ENCODE measurements around the gene XRRA1.

The XRRA1 gene

GRCh38 chr11:74822170-74822569 lies 126.7 kb downstream of the XRRA1 start:
- Histone ChIP-seq H3K36me3 (ENCODE audit: control insufficient read depth, insufficient read depth, low read length) (no peaks in the 10 kb centered on the region), H3K4me1 (no peaks in the 10 kb centered on the region), H3K79me2 (no peaks in the 10 kb centered on the region), H3K27ac (no peak overlapping the region), H3K27me3 (ENCODE audit: control insufficient read depth, insufficient read depth, low read length) (no peaks in the 10 kb centered on the region), H2AFZ (no peak overlapping the region), H3K4me2 (ENCODE audit: low read length) (no peak overlapping the region), H3K9ac (no peak overlapping the region), H3K9me3 (ENCODE audit: control insufficient read depth, low read length) (no peaks in the 10 kb centered on the region), H3K4me3 (ENCODE audit: low read depth, low read length) (no peak overlapping the region)
- TF ChIP-seq, protein P1, sequence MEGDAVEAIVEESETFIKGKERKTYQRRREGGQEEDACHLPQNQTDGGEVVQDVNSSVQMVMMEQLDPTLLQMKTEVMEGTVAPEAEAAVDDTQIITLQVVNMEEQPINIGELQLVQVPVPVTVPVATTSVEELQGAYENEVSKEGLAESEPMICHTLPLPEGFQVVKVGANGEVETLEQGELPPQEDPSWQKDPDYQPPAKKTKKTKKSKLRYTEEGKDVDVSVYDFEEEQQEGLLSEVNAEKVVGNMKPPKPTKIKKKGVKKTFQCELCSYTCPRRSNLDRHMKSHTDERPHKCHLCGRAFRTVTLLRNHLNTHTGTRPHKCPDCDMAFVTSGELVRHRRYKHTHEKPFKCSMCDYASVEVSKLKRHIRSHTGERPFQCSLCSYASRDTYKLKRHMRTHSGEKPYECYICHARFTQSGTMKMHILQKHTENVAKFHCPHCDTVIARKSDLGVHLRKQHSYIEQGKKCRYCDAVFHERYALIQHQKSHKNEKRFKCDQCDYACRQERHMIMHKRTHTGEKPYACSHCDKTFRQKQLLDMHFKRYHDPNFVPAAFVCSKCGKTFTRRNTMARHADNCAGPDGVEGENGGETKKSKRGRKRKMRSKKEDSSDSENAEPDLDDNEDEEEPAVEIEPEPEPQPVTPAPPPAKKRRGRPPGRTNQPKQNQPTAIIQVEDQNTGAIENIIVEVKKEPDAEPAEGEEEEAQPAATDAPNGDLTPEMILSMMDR (IDR thresholded peaks at IDR 0.05) = no peak

GRCh38 chr11:74820763-74821162 lies 128.1 kb downstream of the XRRA1 start:
- no peak overlapping the region for H2AFZ ChIP-seq
- H3K36me3 ChIP-seq (ENCODE audit: control insufficient read depth, insufficient read depth, low read length) = no peaks in the 10 kb centered on the region
- H3K4me1 ChIP-seq = no peaks in the 10 kb centered on the region
- no peaks in the 10 kb centered on the region for H3K79me2 ChIP-seq
- no peak overlapping the region for H3K4me2 ChIP-seq (ENCODE audit: low read length)
- no peak overlapping the region for H3K4me3 ChIP-seq (ENCODE audit: low read depth, low read length)
- no peak overlapping the region for H3K27ac ChIP-seq
- TF ChIP-seq, protein P1 (IDR thresholded peaks at IDR 0.05) = no peak
- H3K9ac ChIP-seq = no peak overlapping the region
- no peaks in the 10 kb centered on the region for H3K27me3 ChIP-seq (ENCODE audit: control insufficient read depth, insufficient read depth, low read length)
- no peaks in the 10 kb centered on the region for H3K9me3 ChIP-seq (ENCODE audit: control insufficient read depth, low read length)

GRCh38 chr11:74819400-74819799 lies 129.5 kb downstream of the XRRA1 start:
- no peaks in the 10 kb centered on the region for H3K9me3 ChIP-seq (ENCODE audit: control insufficient read depth, low read length)
- H2AFZ ChIP-seq = no peak overlapping the region
- TF ChIP-seq, protein P1 (IDR thresholded peaks at IDR 0.05) = no peak
- no peak overlapping the region for H3K4me2 ChIP-seq (ENCODE audit: low read length)
- no peak overlapping the region for H3K9ac ChIP-seq
- no peaks in the 10 kb centered on the region for H3K79me2 ChIP-seq
- H3K27ac ChIP-seq = no peak overlapping the region
- no peaks in the 10 kb centered on the region for H3K36me3 ChIP-seq (ENCODE audit: control insufficient read depth, insufficient read depth, low read length)
- H3K27me3 ChIP-seq (ENCODE audit: control insufficient read depth, insufficient read depth, low read length) = no peaks in the 10 kb centered on the region
- no peak overlapping the region for H3K4me3 ChIP-seq (ENCODE audit: low read depth, low read length)
- H3K4me1 ChIP-seq = no peaks in the 10 kb centered on the region

DNA sequence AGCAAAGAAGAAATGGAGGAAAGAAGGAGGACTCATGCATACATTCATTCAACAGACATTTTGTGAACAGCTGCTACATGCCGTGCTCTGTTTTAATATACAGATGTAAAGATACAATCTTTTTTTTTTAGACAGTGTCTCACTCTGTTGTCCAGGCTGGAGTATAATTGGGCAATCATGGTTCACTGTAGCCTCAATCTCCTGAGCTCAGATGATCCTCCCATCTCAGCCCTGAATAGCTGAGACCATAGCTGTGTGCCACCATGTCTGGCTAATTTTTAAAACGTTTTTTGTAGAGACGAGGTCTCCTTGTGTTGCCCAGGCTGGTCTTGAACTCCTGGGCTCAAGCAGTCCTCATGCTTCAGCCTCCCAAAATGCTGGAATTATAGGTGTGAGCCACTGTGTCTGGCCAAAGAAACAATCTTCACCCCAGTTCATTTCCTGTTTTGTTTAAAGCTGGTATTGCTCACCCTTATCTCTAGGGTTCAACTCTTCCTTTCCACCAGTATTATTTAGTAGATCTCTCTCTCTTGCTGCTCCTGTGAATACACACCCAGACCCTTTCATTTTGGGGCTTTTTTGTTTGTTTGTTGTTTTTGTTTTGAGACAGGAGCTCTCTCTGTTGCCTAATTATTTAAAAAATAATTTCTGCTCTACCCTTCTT lies 130.5 kb downstream of the XRRA1 start:
- TF ChIP-seq, protein P1 (IDR thresholded peaks at IDR 0.05) = no peak
- no peak overlapping the region for H3K4me3 ChIP-seq (ENCODE audit: low read depth, low read length)
- H3K4me2 ChIP-seq (ENCODE audit: low read length) = no peak overlapping the region
- no peaks in the 10 kb centered on the region for H3K27me3 ChIP-seq (ENCODE audit: control insufficient read depth, insufficient read depth, low read length)
- no peaks in the 10 kb centered on the region for H3K4me1 ChIP-seq
- H3K27ac ChIP-seq = no peak overlapping the region
- no peak overlapping the region for H3K9ac ChIP-seq
- no peak overlapping the region for H2AFZ ChIP-seq
- H3K79me2 ChIP-seq = no peaks in the 10 kb centered on the region
- no peaks in the 10 kb centered on the region for H3K36me3 ChIP-seq (ENCODE audit: control insufficient read depth, insufficient read depth, low read length)
- H3K9me3 ChIP-seq (ENCODE audit: control insufficient read depth, low read length) = no peaks in the 10 kb centered on the region

DNA sequence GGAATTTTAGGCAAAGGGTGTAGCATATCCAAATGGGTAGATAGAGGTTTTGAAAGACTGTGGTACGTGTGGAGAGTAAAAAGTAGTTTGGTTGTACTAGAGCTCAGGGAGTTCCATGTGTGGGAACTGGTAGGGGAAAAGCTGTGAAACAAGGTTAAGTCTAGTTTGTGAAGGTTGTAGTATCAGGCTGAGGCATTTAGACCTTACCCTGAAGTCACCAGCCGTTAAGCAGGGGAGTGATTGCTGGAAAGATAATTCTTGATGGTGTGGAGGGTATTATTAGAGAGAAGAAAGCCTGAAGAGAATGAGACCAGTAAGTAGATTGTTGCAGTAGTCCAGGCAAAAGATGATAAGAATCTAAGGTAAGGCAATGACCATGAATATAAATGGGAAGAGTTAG lies 132.2 kb downstream of the XRRA1 start:
- Histone ChIP-seq H2AFZ (no peak overlapping the region), H3K27ac (no peak overlapping the region), H3K27me3 (ENCODE audit: control insufficient read depth, insufficient read depth, low read length) (no peaks in the 10 kb centered on the region), H3K4me3 (ENCODE audit: low read depth, low read length) (no peak overlapping the region), H3K9me3 (ENCODE audit: control insufficient read depth, low read length) (no peaks in the 10 kb centered on the region), H3K9ac (no peak overlapping the region), H3K4me2 (ENCODE audit: low read length) (no peak overlapping the region), H3K79me2 (no peaks in the 10 kb centered on the region), H3K36me3 (ENCODE audit: control insufficient read depth, insufficient read depth, low read length) (no peaks in the 10 kb centered on the region), H3K4me1 (no peaks in the 10 kb centered on the region)
- TF ChIP-seq, protein P1 (IDR thresholded peaks at IDR 0.05) = no peak
